Panc1 (cell line): ENCODE results near the gene IL22. TPM values are rescaled to one million over a fixed set of nuclear protein-coding genes. Genes with fewer than 3 reads are reported as not detected.

Source experiments
- ATAC-seq: fragments of 200-7000 bp; cut with Tn5 transposase; 2 replicates; pipeline ENCODE4 v1.9.1; 2020; ENCODE audit warnings: mild to moderate bottlenecking, moderate library complexity
- BruUV-seq: library from RNA; stranded (reverse); fragments of 400-500 nt; replicated peaks from 2 replicates; lab custom pipeline; 2021; lab: Mats Ljungman, UMichigan
- CTCF ChIA-PET: fragments of 300-600 bp; sonication (Branson Sonifier 250); formaldehyde crosslinking; loops from one replicate; lab custom pipeline; 2022; ENCODE audit warnings: antibody characterized with exemption; lab: Charles Lee
- POLR2A ChIA-PET: fragments of 300-600 bp; sonication (Branson Sonifier 250); formaldehyde crosslinking; loops from one replicate; lab custom pipeline; 2022; ENCODE audit warnings: antibody characterized with exemption; lab: Charles Lee
- DNase-seq: peaks from one replicate; pipeline ENCODE4 v3.0.0-alpha.2; 2010; ENCODE audit warnings: low read depth, low spot score
- H3K27ac ChIP-seq: 2 replicates; pipeline ENCODE4 v1.5.1; 2011; ENCODE audit warnings: mild to moderate bottlenecking, low read length, inconsistent platforms
- H3K27me3 ChIP-seq: fragments of 200-500 bp; sonication (Bioruptor generic); 2 replicates; pipeline ENCODE4 v1.6.0; 2014; ENCODE audit warnings: low read length, inconsistent platforms; ENCODE audit not compliant: control insufficient read depth, insufficient read depth
- H3K36me3 ChIP-seq: fragments of 200-500 bp; sonication (Bioruptor generic); 2 replicates; pipeline ENCODE4 v1.5.1; 2014; ENCODE audit warnings: inconsistent platforms, mild to moderate bottlenecking, low read length, moderate library complexity; ENCODE audit not compliant: control insufficient read depth, insufficient read depth
- H3K4me1 ChIP-seq: 2 replicates; pipeline ENCODE4 v1.5.1; 2011; ENCODE audit warnings: inconsistent platforms, mild to moderate bottlenecking, low read length, moderate library complexity; ENCODE audit not compliant: control insufficient read depth, insufficient read depth
- H3K4me3 ChIP-seq, 2 experiments: 2 replicates each; pipeline ENCODE4 v1.5.1; 2011 to 2012; ENCODE audit warnings: low read depth in 2 of 2, low read length in 2 of 2, mild to moderate bottlenecking in 2 of 2, inconsistent platforms in 1 of 2, moderate library complexity in 1 of 2
- H3K9me3 ChIP-seq: fragments of 200-500 bp; sonication (Bioruptor generic); 2 replicates; pipeline ENCODE4 v1.5.1; 2014; ENCODE audit warnings: low read depth, mild to moderate bottlenecking, inconsistent platforms, low read length, moderate library complexity; ENCODE audit not compliant: control insufficient read depth, insufficient read depth
- POLR2AphosphoS5 ChIP-seq: IDR thresholded peaks from 2 replicates; pipeline ENCODE4 v1.6.1; 2012; ENCODE audit warnings: mild to moderate bottlenecking, low read depth, low read length, moderate library complexity
- SIN3A ChIP-seq: IDR thresholded peaks from 2 replicates; pipeline ENCODE4 v1.6.1; 2012; ENCODE audit warnings: low read depth, mild to moderate bottlenecking, low read length, moderate library complexity, borderline replicate concordance; ENCODE audit not compliant: insufficient read depth
- TCF7L2 ChIP-seq: IDR thresholded peaks from 2 replicates; pipeline ENCODE4 v1.6.1; 2011; ENCODE audit warnings: mild to moderate bottlenecking, low read depth, low read length, inconsistent platforms
- in situ Hi-C: cut with HindIII; loops from 2 replicates; pipeline ENCODE4 v1.10.0; 2016; ENCODE audit warnings: low sequenced_read_pairs, low pct_unique_long_range_greater_than_20kb
- intact Hi-C: fragments of 100-400 bp; cut with micrococcal nuclease; formaldehyde crosslinking; loops from one replicate; pipeline ENCODE4 v1.10.0; 2022; ENCODE audit not compliant: unreplicated experiment
- total RNA-seq: library from RNA; stranded (reverse); gene quantifications from one replicate; pipeline ENCODE4 v1.2.1, GENCODE V29; 2021; ENCODE audit not compliant: unreplicated experiment
- TF ChIP-seq, protein P1 (sequence below): fragments of 450-650 bp; IDR thresholded peaks from 2 replicates; pipeline ENCODE4 v1.5.1; 2017; ENCODE audit warnings: mild to moderate bottlenecking
- TF ChIP-seq, protein P2 (sequence below), 2 experiments: IDR thresholded peaks; 2 replicates each; pipeline ENCODE4 v1.6.1; 2011 to 2012; ENCODE audit warnings: low read depth in 2 of 2, control low read depth in 1 of 2, low read length in 1 of 2, mild to moderate bottlenecking in 1 of 2, moderate library complexity in 1 of 2; ENCODE audit not compliant: insufficient read depth in 1 of 2

IL22 gene
- total RNA-seq, 1 experiment from 2014 or later: not detected

DNA sequence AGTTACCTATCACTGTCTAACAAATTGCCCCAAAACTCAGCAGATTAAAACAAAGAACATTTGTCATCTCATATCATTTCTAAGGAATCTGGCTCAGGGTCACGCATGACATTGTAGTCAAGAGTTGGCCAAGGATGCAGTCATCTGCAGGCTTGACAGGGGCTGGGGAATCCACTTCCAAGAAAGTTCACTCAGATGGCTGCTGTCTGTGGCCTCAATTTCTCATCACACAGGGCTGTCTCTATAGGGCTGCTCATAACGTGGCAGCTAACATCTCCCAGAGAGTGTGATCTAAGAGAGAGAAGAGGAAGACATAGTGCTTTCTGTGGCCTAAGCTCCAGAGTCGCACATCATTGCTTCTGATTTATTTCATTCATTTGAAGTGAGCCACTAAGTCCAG lies 17.0 kb upstream of the IL22 start:
- BruUV-seq: no TSS peak
- DNase-seq (no peak), ATAC-seq (no peak)
- Histone ChIP-seq H3K4me3 (no peak overlapping the region), H3K27me3 (no peaks in the 10 kb centered on the region), H3K36me3 (no peaks in the 10 kb centered on the region), H3K27ac (no peak overlapping the region), H3K4me1 (no peaks in the 10 kb centered on the region), H3K9me3 (no peaks in the 10 kb centered on the region)
- intact Hi-C loops: no loop called here
- in situ Hi-C loops: no loop called here
- ChIA-PET CTCF (no interaction called here), POLR2A (interaction anchor here (0.6 kb wide), 1 partner anchor 262 kb away, joined by 4 read pairs; no protein-coding TSS in a partner anchor)
- TF ChIP-seq, protein P1, sequence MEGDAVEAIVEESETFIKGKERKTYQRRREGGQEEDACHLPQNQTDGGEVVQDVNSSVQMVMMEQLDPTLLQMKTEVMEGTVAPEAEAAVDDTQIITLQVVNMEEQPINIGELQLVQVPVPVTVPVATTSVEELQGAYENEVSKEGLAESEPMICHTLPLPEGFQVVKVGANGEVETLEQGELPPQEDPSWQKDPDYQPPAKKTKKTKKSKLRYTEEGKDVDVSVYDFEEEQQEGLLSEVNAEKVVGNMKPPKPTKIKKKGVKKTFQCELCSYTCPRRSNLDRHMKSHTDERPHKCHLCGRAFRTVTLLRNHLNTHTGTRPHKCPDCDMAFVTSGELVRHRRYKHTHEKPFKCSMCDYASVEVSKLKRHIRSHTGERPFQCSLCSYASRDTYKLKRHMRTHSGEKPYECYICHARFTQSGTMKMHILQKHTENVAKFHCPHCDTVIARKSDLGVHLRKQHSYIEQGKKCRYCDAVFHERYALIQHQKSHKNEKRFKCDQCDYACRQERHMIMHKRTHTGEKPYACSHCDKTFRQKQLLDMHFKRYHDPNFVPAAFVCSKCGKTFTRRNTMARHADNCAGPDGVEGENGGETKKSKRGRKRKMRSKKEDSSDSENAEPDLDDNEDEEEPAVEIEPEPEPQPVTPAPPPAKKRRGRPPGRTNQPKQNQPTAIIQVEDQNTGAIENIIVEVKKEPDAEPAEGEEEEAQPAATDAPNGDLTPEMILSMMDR: no peak
- no peak for TF ChIP-seq TCF7L2

DNA sequence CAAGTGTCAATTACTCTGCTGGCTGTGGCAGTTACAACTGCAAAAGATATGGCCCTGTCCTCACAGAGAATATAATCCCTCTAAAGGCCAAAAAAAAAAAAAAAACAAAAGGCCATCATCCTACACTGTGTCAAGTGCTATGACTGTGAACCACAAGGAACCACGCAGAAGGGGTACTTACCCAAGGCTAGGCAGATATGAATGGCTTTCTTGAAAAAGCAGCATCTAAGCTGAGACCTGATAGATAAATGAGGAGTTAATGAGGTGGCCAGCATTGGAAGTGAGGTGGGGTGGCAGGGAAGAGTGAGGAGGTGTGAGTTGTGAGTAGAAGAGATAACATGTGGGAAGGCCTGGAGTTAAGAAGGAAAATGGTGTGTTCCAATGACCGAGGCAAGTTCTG lies 16.4 kb upstream of the IL22 start:
- H3K4me3 ChIP-seq: no peak overlapping the region
- POLR2A ChIA-PET: interaction anchor here (0.6 kb wide), 1 partner anchor 263 kb away, joined by 4 read pairs; no protein-coding TSS in a partner anchor
- CTCF ChIA-PET: no interaction called here
- H3K36me3 ChIP-seq: no peaks in the 10 kb centered on the region
- no peaks in the 10 kb centered on the region for H3K4me1 ChIP-seq
- no peak for TF ChIP-seq POLR2AphosphoS5
- TF ChIP-seq, protein P1: no peak
- no peak for TF ChIP-seq TCF7L2
- no peak for TF ChIP-seq SIN3A
- TF ChIP-seq, protein P2, sequence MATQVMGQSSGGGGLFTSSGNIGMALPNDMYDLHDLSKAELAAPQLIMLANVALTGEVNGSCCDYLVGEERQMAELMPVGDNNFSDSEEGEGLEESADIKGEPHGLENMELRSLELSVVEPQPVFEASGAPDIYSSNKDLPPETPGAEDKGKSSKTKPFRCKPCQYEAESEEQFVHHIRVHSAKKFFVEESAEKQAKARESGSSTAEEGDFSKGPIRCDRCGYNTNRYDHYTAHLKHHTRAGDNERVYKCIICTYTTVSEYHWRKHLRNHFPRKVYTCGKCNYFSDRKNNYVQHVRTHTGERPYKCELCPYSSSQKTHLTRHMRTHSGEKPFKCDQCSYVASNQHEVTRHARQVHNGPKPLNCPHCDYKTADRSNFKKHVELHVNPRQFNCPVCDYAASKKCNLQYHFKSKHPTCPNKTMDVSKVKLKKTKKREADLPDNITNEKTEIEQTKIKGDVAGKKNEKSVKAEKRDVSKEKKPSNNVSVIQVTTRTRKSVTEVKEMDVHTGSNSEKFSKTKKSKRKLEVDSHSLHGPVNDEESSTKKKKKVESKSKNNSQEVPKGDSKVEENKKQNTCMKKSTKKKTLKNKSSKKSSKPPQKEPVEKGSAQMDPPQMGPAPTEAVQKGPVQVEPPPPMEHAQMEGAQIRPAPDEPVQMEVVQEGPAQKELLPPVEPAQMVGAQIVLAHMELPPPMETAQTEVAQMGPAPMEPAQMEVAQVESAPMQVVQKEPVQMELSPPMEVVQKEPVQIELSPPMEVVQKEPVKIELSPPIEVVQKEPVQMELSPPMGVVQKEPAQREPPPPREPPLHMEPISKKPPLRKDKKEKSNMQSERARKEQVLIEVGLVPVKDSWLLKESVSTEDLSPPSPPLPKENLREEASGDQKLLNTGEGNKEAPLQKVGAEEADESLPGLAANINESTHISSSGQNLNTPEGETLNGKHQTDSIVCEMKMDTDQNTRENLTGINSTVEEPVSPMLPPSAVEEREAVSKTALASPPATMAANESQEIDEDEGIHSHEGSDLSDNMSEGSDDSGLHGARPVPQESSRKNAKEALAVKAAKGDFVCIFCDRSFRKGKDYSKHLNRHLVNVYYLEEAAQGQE (IDR thresholded peaks at IDR 0.05; ENCODE audit: insufficient read depth in 1 of 2, low read depth in 2 of 2, low read length in 1 of 2): no peak
- no peaks in the 10 kb centered on the region for H3K27me3 ChIP-seq
- in situ Hi-C loops: no loop called here
- no peak overlapping the region for H3K27ac ChIP-seq
- DNase-seq (no peak), ATAC-seq (no peak)
- intact Hi-C loops: no loop called here
- no TSS peak for BruUV-seq
- no peaks in the 10 kb centered on the region for H3K9me3 ChIP-seq
